Lung (tissue), 12 donors: ENCODE data around the gene TDRD9. TPM values are rescaled to one million over a fixed set of nuclear protein-coding genes. Genes with fewer than 3 reads are reported as not detected.

Experiments used
- ATAC-seq: fragments of 200-7000 bp; cut with Tn5 transposase; one replicate; pipeline ENCODE4 v1.9.1; 2020; ENCODE audit warnings: moderate number of reproducible peaks; ENCODE audit not compliant: insufficient read depth, low FRiP score
- DNase-seq, 3 donors: peaks; one replicate each; pipeline ENCODE4 v3.0.0-alpha.2; 2013 to 2017
- H3K27ac ChIP-seq, 2 donors: one replicate each; pipeline ENCODE4 v1.5.1; 2013; ENCODE audit warnings: mild to moderate bottlenecking in 2 of 2, moderate library complexity in 2 of 2, control low read depth in 1 of 2, inconsistent platforms in 1 of 2, low read depth in 1 of 2, low read length in 1 of 2
- H3K27me3 ChIP-seq, 3 donors: one replicate each; pipeline ENCODE4 v1.5.1; 2013; ENCODE audit warnings: low read length in 2 of 3; ENCODE audit not compliant: control insufficient read depth in 3 of 3, insufficient read depth in 3 of 3
- H3K36me3 ChIP-seq, 4 donors: one replicate each; pipeline ENCODE4 v1.5.1; 2013; ENCODE audit warnings: low read length in 4 of 4, mild to moderate bottlenecking in 1 of 4, moderate library complexity in 1 of 4; ENCODE audit not compliant: control insufficient read depth in 4 of 4, insufficient read depth in 4 of 4
- H3K4me1 ChIP-seq, 5 donors: one replicate each; pipeline ENCODE4 v1.5.1; 2013; ENCODE audit warnings: low read length in 5 of 5, mild to moderate bottlenecking in 2 of 5, moderate library complexity in 1 of 5; ENCODE audit not compliant: control insufficient read depth in 5 of 5, insufficient read depth in 5 of 5
- H3K4me3 ChIP-seq: one replicate; pipeline ENCODE4 v1.5.1; 2013; ENCODE audit warnings: mild to moderate bottlenecking, control low read depth, moderate library complexity
- H3K9ac ChIP-seq, 2 donors: one replicate each; pipeline ENCODE4 v1.5.1; 2013; ENCODE audit warnings: low read length in 2 of 2, control low read depth in 1 of 2; ENCODE audit not compliant: insufficient read depth in 1 of 2
- H3K9me3 ChIP-seq, 4 donors: one replicate each; pipeline ENCODE4 v1.5.1; 2013; ENCODE audit warnings: low read length in 3 of 4, mild to moderate bottlenecking in 1 of 4, moderate library complexity in 1 of 4; ENCODE audit not compliant: control insufficient read depth in 4 of 4, insufficient read depth in 3 of 4
- WGBS, 2 donors: extraction: QIAGEN DNeasy Blood & Tissue Kit; methylation state at CpG; one replicate each; pipeline ENCODE4 v1.1.7; 2013; 5-methylcytosine and 5-hydroxymethylcytosine counted together
- polyA plus RNA-seq, 2 donors: library from polyadenylated mRNA; stranded (reverse); fragments of 200-250 nt; gene quantifications; one replicate each; pipeline ENCODE4 v1.2.1, GENCODE V29; 2013
- total RNA-seq, 2 donors: library from RNA; depleted of rRNA in 1 of 2; stranded (reverse); fragments of >200 nt in 1 of 2; gene quantifications; one replicate each; pipeline ENCODE4 v1.2.1, GENCODE V29; 2014 to 2021
- TF ChIP-seq, protein P1 (sequence below): IDR thresholded peaks from 2 replicates; pipeline ENCODE4 v1.5.1; 2012; ENCODE audit warnings: mild to moderate bottlenecking; ENCODE audit errors: control extremely low read depth, extremely low read depth
- donor health status: control.
- donor health status: control.
- donor health status: Bipolar disorder and iron deficiency.
- donor health status: healthy.
- donor health status: DM: yes; HTN: yes; CAD: no.

Gene TDRD9
- total and polyA plus RNA-seq, 4 donors: 2.3 to 8.6 (median 5.3) TPM

GRCh38 chr14:104096751-104097700, 168.8 kb downstream of the TDRD9 start:
- 81 to 83% methylated on average over 25 of the region's 25 CpGs for WGBS, 2 donors

DNA sequence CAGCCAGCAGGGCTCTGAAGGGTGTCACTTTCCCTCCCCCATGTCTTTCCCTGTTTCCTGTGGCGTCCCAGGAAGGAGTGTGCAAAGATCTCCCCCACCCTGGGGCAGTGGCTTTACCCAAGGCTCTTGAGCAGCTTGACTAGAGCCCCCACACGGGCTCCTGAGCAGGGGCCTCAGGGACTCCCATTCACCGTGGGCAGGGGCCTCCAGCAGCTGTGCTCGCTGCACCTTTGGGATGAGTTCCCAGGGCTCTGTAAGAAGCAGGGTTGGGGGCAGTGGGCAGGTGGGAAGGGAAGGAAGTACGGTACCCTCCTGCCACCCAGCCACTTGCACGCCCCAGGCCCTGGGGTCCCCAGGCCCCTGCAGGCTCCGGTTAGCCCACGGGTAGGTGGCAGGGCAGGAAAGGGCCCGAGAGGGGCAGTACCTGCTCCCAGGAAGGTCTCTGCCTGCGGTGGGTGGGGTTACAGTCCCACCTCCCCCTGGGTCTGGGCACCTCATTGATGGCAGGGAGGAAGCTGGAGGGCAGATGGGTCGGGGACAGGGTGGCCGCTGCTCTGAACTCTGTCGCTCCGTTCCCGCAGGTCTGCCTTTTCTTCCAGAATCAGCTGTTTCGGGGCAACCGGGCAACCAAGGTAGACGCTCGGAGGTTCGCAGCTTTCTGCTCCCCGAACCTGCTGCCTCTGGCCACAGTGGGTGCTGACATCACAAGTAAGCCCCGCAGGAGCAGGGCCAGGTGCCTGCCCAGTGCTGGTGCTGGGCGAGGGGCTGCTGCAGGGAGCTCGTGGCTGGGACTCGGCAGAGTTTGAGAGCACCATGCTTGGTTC, 170.2 kb downstream of the TDRD9 start:
- H3K27me3 ChIP-seq: no peaks in the 10 kb centered on the region
- ATAC-seq (no peak), DNase-seq (peak in 1 of 3 donors; percentile 9)
- H3K36me3 ChIP-seq: no peaks in the 10 kb centered on the region
- H3K9me3 ChIP-seq: peaks cover 0 to 2% (median 0%) of the 10 kb centered on the region in 4 donors
- H3K27ac ChIP-seq: no peak overlapping the region
- peaks cover 0 to 8% (median under 1%) of the 10 kb centered on the region in 5 donors for H3K4me1 ChIP-seq
- H3K4me3 ChIP-seq: no peak overlapping the region
- H3K9ac ChIP-seq: no peak overlapping the region
- WGBS, 2 donors: 86 to 92% methylated on average over 25 of the region's 25 CpGs
- TF ChIP-seq, protein P1, sequence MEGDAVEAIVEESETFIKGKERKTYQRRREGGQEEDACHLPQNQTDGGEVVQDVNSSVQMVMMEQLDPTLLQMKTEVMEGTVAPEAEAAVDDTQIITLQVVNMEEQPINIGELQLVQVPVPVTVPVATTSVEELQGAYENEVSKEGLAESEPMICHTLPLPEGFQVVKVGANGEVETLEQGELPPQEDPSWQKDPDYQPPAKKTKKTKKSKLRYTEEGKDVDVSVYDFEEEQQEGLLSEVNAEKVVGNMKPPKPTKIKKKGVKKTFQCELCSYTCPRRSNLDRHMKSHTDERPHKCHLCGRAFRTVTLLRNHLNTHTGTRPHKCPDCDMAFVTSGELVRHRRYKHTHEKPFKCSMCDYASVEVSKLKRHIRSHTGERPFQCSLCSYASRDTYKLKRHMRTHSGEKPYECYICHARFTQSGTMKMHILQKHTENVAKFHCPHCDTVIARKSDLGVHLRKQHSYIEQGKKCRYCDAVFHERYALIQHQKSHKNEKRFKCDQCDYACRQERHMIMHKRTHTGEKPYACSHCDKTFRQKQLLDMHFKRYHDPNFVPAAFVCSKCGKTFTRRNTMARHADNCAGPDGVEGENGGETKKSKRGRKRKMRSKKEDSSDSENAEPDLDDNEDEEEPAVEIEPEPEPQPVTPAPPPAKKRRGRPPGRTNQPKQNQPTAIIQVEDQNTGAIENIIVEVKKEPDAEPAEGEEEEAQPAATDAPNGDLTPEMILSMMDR: no peak

More at GRCh38 chr14:104096751-104097700, 168.8 kb downstream of the TDRD9 start:
- no peak overlapping the region for H3K4me3 ChIP-seq
- H3K27ac ChIP-seq: no peak overlapping the region
- H3K9ac ChIP-seq: no peak overlapping the region
- DNase-seq (no peak), ATAC-seq (no peak)
- H3K9me3 ChIP-seq: no peaks in the 10 kb centered on the region
- no peaks in the 10 kb centered on the region for H3K36me3 ChIP-seq
- TF ChIP-seq, protein P1: no peak
- no peaks in the 10 kb centered on the region for H3K27me3 ChIP-seq
- peaks cover 0 to 6% (median 0%) of the 10 kb centered on the region in 5 donors for H3K4me1 ChIP-seq

- DNase-seq (peak in 1 of 3 donors; percentile 9), ATAC-seq (no peak)
- 73 to 81% methylated on average over 25 to 26 of the region's 26 CpGs for WGBS, 2 donors
- no peak overlapping the region for H3K4me3 ChIP-seq
- no peaks in the 10 kb centered on the region for H3K27me3 ChIP-seq
- H3K4me1 ChIP-seq: peaks cover 0 to 11% (median 6%) of the 10 kb centered on the region in 5 donors
- H3K9me3 ChIP-seq: peaks cover 0 to 2% (median 0%) of the 10 kb centered on the region in 4 donors
- H3K27ac ChIP-seq: no peak overlapping the region
- no peak overlapping the region for H3K9ac ChIP-seq
- no peaks in the 10 kb centered on the region for H3K36me3 ChIP-seq
- TF ChIP-seq, protein P1: no peak
Observed at GRCh38 chr14:104099096-104100041, 171.1 kb downstream of the TDRD9 start.
